Activated gamma-delta T cell treated with Interleukin-2 at 50 U/mL for 16 hours (primary cell): ENCODE measurements around the gene TLK1.

Experiments
- DNase-seq: peaks from one replicate; pipeline ENCODE4 v3.0.0-alpha.2; 2020

The TLK1 gene

DNA sequence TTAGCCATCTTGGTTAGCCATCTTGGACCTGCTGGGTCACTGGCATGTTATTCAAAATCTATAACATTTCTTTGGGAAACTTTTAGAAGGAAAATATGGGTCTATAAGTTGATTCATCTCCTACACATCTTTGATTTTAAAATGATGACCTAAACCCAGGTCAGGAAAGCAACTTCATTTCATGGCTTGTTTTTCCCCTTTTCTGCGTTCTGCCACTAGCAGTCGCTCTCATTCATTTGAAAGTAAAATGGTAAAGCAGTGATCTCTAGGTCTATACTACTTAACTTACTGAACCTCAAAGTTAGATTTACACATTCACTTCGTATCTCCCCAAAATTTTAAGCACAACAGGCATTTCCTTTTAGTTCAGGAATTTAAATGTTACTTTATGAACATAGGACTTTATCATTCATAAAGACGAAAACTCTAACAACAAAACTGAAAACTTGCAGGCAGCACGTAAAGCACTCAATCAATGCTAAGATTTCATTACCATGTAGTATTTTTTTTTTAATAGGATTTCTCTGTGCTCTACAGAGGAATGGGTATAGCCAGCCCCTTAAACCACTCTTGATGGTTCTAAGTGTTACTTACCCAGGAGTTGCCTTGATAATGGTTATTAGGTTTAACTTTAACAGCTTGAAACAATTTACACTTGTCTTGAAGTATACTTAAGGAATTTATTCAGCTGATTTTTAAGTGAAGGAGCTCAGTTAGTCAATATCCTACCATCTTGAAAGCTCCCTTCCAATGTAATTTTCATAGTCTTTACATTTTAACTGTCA is 169.1 kb downstream of the TLK1 start:
- no peak for DNase-seq

DNA sequence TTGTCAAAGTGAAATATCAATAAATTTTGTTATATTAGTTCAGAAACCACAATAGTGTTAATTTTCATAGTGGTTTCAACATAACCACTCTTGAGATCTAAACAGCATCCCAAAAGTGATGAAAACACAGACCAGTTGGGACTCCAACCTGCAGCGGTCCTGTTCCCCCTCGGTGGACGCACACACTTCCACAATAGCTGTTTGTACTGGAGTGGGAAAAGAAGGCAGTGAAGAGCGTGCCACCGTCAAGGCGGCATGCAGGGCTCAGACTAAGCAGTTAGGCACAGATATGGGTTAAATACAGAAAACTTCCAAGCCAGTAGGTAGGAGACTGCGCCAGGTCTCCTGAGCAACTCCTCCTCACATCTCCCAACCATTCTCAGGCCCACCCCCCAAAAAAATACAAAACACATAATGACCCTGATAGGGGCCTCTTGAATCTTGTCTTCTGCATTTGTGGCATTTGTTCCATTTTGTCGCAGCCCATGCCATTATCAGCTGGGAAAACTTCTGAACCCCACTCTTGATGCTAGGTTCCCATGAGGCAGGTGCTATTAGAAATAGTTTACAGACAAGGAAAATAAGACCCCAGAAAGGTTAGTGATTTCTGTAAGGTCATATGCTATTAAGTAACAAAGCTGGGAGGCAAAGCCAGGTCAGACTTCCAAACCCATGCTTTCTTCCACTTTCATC is 174.0 kb downstream of the TLK1 start:
- no peak for DNase-seq

DNA sequence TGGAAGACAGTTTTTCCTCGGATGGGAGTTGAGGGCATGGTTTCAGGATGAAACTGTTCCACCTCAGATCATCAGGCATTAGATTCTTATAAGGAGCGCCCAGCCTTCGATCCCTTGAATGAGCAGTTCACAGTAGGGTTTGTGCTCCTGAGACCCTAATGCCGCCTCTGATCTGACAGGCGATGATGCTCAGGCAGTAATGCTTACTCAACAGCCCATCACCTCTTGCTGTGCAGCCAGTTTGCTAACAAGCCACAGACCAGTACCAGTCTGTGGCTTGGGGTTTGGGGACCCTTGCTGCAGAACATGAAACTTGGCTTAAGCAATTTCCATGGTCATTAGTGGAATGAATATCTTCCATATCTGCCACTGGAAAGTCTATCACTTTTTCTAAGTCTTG is 175.3 kb downstream of the TLK1 start:
- no peak for DNase-seq

DNA sequence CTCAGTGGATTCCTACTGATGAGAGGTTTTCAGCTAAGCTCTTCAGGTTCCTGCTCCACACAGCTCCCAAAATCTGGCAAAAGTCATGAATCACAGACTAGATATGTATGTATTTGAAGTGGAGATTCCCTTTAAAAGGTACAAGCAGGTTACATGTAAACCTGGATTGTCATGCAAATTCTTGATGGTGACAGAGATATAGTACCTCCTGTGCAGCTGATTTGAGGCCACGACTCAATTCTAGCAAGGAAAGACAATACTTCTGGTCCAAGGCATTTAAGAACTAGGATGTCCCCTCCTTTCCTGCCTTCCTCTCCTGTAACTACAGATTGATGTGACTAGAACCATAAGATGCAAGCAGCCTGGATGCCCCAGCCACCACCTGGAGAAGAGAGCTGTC is 176.6 kb downstream of the TLK1 start:
- DNase-seq: no peak

DNA sequence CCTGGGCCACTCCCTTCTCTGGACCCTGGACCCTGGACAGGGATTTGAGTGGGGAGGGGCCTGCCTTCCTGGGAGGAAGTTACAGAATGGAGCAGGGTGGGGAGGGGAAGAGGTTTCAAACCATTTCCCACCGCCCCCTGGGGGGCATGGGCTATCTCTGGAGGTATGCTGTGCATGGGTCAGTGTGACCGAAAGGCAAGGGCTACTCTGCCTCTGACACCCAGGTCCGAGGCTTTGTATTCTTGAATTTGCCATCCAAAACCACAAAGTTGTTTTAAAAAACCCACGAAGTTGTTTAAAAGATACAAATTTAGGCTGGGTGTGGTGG is 184.8 kb downstream of the TLK1 start:
- no peak for DNase-seq

DNA sequence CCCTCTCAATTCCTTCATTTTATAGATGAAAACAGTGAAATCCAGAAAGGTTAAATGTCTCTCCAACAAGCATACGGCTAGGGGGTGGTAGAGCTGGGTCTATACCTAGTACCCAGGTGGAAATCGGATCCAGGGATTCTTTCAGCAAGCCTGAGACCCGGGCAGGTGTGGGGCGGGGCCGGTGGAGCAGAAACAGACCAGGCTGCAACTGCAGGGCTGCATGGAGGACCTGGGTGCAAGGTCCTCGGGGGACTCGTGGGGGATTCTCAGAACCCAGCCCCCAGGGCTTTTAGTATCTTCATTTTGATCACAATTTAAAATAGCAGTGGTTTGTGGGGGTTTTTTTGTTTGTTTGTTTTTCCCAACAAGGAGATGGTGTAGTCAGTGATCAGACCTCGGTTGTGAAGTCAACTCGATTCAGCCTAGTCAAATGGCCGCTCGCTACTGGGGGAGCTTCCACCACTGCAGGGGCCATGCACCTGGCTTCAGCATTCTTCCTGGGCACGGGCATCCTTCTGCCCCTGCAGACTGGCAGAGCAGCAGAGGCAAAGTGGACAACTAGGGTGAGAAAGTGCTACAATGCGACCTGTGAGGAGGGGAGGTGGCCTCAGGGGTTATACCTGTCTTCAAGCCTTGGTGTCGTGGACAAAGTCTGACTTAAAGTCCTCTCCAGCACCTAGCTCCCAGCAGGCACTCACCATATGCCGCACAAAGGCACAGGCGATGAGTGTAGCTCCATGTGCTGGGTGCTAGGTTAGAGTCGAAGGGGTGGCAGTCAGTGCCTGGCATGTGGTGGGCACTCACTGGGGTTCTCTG is 185.4 kb downstream of the TLK1 start:
- no peak for DNase-seq

DNA sequence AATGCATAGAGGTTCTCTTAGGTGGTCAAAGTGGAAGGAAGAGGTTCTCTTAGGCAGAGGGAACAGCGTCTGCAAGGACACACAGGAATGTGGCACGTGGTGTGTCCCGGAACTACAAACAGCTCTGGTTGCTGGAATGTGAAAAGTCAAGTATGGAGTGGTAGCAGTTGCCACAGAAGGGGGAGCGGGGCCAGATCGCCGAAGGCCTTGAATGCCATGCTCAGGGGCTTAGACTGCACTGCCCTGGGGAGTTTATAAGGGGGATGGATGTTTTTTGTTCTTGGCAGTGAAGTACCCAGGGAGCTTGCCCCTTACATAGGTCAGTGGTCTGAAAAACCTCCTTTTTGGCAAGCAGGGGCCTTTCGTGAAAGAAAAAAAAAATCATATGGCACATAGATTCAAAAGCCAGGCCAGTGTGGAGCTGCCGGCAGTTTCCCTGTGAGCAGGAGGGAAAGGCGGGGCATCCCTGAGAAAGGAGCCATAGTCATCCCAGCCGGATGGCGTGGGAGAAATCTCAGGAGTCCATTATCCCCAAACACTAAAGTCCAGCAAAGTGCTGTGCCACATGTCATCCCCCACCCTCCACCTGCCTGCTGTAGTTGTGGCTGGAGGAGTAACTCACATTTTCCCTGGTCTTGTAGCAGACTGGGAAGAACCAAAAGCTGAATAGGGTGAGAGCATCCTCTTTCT is 186.2 kb downstream of the TLK1 start:
- no peak for DNase-seq

DNA sequence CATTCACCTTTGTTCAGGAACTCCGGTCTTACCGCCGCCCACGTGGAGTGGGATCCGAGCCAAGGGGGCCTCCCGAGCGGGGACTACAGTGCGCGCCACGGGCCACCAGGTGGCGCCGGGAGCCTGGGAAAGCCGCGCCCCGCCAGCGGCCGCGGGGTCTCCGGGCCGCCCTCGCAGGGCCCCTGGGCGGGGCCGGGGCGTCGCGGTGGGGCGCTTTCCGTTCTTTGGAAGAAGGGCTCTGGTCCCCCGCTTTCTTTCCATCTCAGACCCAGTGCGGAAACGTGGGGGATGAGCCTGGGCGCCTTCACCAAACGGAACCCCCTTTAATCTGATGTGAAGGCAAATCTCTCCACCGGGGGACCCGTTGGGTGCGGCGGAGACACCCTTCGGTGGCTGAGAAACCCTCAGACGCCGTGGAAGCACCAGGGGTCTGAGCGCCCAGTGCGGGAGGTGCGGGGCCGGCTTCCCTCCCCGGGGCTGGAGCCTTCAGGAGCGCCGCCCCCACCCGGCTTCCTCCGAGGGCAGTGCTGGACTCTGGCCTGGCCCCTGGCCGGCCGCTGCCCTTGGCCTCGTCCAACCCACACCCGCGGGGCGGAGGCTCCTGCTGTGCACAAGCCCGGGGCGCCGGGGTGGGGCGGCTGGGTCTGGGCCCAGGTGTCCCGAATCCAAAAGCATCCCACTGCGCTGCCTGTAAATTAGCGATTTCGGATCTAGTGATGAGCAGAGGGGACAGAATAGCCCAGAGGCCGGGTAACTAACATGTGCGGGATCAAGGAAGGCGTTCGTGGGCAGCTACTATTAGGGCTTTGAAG is 187.0 kb downstream of the TLK1 start:
- DNase-seq: peak; percentile 82

DNA sequence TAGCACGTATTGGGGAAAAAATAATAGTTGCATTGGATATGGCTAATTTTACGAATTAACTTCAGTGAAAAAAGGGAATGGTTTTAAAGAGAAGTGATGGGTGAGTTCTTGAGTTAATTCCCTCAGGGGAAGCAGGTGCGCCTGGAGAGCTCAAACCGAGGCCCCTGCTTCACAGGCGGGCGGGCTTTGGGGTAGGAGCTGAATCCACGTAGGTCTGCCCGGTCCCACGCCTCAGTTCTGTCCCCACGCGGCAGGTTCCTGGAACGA is 187.5 kb downstream of the TLK1 start:
- no peak for DNase-seq

DNA sequence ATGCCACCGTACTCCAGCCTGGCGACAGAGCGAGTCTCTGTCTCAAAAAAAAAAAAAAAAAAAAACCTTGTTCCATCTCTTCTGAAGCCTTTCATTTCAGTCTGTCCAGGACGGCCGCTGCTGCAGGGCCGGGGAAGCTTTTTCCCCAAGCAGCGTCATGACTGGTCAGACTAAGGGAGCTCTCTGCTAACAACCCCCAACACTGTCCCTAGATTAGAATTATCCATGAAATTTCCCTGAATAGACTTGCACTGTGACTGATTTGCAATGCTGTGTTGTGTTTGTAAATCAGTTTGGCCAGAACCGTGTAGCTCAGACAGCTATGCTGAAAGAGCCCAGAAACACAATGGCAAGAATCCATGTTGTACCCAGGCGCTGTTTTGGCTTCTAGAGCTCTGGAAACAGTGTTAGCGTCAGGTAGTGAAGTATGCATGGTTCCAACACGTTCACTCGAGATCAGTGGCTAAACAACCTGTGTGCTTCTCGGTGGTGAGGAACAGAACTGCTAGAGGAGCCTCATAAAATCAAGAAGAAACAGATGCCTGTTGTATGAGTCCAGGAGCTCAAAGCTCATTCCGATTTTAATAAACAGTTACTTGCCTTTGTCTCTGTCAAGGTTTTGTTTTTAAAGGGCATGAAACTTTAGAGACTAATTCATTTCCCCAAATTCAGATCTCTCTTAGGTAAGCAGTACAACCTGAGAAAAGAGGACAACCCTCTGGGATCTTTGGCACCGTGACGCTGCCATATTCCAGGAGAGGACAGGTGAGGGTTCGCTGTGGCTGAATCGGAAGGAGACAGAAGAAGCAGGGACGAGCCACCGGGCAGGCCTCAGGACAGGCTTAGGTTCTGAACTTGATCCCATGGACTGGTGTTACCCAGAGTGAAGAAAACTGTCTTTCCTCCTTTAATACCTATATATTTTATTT is 188.1 kb downstream of the TLK1 start:
- DNase-seq: no peak

DNA sequence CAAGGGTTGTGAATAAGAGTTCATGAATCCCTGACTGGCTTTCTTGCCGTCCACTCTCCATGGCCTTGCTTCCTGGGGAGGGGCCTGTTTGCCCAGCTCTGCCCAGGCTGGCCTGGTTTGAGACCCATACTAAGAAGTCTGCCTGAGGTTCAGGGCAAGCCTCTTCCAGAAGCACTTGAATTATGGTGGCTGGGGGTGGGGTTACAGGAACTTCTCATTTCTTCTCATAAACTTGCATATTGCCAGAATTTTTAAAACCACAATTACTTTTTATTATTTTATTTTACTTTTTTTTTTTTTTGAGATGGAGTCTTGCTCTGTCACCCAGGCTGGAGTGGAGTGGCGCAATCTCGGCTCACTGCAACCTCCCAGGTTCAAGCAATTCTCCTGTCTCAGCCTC is 189.6 kb downstream of the TLK1 start:
- DNase-seq: no peak

DNA sequence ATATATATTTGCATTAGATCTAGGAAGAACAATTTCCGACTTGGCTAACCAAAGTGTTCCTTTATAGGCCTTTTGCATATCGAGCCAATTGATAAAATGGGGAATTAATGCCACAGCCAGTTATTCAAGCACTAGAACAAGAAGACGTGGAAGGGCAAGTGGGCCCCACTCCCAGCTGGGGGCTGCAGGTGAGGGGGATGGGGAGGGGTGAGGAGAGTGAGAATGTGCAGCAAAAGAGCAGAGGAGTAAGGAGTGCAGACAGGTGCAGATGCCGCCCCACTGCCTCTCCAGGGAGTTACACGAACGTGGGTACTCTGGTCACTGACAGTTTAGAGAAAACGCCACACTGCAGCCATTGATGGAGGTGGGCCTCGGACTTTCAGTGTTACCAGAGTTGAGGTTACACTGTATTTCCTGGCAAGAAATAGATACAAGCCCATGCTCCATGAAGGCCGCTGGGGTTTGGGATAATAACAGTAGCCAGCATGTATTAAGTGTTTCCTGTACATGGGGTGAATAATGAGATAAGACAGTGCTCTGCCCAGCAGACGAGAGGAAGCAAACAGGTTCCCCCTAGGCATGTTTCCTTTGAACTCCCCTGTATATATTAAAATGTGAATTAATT is 190.7 kb downstream of the TLK1 start:
- DNase-seq: no peak

DNA sequence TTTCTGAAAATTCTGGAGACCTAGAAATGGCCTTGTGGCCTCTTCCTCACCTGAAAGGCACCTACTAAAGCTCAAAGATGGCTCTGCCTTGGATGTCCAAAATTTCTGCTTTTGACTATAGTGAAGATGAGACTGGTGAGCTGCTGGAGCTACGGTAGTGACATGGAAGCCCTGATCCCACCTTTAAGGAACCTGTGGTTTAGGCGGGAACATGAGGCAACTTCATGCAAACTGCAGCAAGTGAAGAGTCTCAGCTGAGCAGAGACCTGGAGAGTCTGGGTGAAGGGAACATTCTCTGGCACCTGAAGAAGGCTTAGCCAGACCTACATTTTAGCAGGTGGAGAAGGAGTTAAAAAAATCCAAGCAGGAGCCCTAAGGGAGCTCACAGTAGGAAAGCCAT is 191.7 kb downstream of the TLK1 start:
- DNase-seq: no peak

DNA sequence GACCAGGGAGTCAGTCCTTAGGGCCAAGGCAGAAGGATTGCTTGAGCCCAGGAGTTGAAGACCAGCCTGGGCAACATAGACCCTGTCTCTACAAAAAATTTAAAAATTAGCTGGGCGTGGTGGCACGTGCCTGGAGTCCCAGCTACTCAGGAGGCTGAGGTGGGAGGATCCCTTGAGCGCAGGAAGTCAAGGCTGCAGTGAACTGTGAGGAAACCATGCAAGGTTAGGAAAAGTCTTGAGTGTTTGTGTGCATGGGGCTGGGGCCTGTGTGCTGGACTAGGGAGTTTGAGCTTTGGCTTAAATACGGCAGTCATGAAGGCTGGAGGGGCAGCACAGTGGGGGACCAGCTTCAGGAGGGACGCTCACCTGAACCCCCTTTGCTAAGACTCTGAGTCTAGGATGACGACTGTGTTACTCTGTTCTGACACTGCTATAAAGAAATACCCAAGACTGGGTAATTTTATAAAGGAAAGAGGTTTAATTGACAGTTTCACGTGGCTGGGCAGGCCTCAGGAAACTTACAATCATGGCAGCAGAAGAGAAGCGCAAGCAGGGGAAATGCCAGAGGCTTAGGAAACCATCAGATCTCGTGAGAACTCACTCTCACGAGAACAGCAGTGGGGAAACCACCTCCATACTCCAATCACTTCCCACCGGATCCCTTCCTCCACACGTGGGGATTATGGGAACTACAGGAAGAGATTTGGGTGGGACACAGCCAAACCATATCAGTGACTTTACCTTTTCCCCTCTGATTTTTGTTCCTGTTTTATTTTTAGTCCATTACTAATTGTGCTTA is 192.3 kb downstream of the TLK1 start:
- no peak for DNase-seq

DNA sequence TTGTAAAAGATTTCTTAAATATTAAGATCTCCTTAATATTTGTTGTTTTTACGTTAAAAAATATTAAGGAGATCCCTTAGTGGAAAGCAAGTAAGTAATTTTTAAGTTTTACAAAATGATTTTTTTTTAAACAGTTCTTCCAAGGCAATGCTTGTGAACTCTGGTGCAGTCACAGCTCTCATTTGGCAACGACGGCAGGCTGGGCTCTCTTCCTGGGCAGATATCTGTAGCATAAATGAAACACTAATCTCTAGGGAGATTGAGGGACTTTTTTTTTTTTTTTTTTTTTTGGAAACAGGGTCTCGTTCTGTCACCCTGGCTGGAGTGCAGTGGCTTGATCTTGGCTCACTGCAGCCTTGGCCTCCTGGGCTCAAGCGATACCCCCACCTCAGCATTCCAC is 193.1 kb downstream of the TLK1 start:
- no peak for DNase-seq

DNA sequence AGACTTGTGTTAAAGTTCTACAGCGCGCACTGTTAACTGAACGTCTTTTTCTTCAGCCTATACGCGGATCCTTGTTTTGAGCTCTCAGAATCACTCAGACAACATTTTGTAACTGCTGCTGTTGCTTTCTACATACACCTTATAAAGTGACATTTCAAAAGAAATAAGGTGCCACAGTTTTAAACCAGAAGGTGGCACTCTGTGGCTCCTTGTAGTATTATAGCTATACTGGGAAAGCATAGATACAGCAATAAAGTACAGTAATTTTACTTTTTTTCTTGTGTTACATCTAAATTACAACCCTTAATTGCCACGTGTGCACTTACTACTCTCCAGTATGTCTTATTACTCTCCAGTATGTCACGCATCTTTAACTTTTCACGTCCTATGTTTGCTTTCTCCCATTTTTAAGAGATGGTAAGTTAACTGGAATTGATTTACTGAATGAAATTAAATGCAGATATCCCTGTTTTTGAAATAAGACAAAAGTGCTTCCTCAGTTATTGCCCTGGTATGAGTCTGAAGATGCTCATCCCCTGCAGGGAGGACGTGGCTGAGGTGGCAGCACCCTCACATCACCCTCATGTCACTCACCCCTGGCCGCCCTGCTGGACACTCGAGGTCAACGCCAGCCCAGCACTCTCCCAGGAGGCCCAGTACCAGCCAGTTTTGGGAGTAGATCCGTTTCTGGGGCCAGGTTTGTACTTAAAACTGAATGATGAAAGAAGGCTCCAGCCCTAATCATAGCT is 193.9 kb downstream of the TLK1 start:
- DNase-seq: no peak

DNA sequence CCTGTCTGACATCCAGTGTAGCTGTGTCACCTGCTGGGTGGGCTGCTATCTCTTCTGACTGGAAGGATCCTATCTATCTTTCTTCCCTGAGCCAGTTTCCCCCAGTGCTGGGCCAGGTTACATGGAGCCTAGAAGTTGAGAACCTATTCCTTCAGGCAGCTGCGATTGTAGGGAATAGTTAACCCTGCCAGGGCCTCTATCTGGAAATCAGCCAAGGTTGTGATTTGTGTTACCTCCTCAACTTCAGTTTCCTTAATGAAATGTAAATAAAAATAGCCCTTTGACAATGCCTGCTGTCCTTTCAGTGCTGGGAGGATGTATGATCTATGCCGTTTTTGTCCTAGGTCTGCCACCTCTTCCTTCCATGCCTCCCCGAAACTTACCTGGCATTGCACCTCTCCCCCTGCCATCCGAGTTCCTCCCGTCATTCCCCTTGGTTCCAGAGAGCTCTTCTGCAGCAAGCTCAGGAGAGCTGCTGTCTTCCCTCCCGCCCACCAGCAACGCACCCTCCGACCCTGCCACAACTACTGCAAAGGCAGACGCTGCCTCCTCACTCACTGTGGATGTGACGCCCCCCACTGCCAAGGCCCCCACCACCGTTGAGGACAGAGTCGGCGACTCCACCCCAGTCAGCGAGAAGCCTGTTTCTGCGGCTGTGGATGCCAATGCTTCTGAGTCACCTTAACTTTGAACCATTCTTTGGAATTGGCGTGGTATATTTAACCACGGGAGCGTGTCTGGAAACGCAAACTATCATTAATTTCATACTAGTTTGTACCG is 195.1 kb downstream of the TLK1 start:
- DNase-seq: no peak

DNA sequence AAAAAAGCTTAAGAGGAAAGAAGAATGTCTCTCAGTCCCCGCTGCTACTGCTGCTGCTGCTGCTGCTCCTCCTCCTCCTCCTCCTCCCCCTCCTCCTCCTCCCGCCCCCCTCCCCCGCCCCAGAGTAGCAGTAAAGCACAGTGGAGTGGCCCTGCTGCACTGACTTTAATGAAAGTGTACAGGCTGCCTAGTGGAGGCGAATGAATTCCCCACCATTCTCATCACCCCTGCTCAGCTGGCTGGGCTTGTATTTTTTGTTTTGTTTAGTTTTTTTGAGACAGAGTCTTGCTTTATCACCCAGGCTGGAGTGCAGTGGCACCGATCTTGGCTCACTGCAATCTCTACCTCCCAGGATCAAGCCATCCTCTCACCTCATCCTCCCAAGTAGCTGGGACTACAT is 197.3 kb downstream of the TLK1 start:
- DNase-seq: no peak

DNA sequence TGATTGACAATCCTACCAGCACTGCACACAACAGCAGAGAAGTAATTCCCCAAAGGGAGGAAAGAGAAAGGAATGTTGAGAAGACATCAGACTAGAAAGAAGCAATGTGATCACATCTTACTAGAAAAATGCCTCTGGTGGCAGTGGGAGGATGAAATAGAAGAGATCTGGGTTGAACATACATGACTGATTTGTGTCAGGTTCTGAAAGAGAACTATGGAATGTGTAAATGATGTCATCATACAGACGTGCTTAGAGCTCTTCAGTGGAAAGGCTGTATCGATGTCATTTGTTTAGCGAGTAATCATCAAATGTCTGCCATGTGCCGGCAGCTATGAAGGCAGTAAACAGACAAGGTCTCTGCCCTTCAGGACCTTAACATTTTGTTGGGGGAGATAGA is 206.8 kb downstream of the TLK1 start:
- no peak for DNase-seq
